ENCODE data around the gene SLC24A3.
"Not testable (repeated sequence)": the region's sequence is repeated elsewhere in the genome, so short reads cannot be mapped to it uniquely, and the experiment has no call there.

The SLC24A3 gene

DNA sequence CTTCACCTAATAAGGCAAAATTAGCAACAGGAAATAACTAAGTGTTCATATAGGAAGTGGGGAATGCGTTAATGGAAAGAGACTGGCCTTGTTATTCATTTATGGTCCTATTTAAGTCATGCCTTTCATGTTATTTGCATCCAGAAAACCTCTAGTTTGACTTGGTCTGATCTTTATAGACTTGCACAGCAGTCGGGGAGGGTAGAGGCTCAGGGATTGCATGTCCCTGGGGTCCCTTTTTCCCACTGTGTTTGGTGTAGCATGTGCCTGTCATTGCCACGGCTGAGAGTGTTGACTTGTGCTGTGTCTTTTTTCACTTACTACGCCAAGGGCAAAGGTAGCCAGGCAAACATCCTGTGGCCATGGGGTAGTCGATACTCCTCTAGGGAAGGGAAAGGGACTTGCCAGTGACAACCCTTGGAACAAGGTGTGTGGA, 440.2 kb downstream of the SLC24A3 start:
- no peak for DNase-seq

DNA sequence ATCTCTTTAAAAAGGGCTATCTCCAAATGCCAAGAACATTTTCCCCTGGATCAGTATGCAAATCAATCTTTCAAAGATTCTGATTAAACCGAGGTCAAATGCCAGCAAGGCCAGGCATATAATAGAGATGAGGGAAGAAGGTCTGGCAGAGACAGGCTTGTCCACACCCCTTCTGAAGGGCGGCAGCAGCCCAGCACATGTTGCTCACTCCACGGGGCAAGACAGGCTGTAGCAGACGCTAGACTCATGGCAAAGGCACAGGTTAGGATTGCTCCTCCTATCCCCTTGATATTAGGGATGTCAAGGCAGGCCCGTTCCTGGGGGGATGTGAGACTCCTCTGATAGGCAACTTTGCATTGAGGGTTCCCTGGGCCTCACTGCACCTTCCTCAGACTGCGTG, 440.9 kb downstream of the SLC24A3 start:
- no peak for DNase-seq

GRCh38 chr20:19654921-19655320, 442.5 kb downstream of the SLC24A3 start:
- no peak for DNase-seq

- no peak for DNase-seq
Observed at GRCh38 chr20:19658137-19658536, 445.7 kb downstream of the SLC24A3 start.

DNA sequence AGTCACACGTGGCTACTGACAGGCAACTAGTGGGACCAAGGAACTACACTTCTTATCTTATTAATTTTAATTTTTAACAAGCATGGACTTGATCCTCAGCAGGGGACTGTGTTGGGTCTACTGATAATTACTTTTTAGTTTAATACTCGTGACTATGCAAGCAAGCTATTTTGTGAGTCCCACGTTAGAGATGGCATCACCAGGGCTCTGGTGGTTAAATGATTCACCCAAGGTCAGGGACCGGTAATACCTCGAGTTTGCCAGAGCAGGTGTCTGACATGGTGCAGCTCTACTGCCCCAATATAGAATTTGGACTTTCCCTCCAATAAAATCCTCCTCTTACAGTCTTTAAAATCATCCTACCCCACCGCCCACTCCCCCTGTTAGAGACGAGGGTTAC, 447.0 kb downstream of the SLC24A3 start:
- DNase-seq, result no peak

- DNase-seq, result no peak
Observed at GRCh38 chr20:19660808-19661378, 448.5 kb downstream of the SLC24A3 start.

DNA sequence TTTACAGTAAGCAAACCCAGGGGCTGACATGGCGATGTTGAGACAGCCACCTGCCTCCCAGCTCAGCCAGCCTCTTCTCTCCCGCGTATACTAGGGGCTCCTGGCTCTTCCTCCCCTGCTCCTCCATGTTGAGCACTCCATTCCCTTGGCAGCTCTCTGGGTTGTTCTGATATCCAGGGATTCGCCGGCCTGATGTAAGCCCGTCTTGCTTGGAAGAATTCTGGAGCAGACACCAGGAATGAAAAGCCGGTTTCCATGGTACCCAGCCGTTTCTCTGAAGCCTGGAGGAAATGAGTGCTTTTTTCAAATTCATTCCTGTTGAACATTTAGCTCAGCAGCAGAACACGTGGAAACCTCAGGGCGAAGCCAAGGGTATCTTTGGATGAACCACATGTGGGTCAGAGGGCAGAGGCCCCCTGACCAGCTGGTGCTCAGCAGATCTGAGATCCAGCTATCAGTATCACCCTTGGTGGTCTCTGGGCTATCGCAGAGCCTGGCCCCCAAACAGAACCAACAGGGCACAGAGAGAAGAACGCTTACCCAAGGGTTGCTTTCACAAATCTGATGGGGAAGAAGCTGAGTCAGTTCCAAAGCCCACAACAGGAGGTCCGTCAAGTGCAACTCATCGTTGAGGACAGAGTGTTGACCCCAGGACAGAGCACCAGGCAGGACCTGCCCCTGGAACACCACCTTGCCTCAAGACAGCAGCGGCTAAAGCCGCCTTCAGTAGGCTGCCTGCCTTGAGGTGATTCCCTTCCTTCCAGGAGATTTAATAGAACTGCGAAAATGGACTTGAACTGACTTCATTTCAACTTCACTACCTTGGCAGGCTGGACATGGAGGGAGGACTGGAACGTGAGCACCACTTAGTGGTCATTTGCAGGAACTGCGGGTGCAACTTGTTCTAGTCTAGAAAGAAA, 449.5 kb downstream of the SLC24A3 start:
- DNase-seq, result peak; percentile 46 to 48

DNA sequence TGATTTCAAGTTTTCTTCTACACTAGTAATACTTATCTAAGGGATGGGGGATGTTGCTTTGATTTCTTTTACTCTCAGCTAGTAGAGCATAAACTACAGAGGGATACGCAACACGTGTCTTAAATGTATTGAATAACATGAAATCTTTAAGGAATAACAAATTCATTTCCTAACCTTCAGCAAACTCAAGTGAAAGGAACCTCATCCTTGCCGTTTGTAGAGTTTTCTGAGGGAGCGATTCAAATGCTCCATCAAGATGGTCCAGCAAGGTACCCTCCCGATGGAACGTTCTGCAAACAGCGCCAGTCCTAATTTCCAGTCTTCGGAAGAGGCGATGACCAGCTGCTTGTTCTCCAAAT, 450.2 kb downstream of the SLC24A3 start:
- no peak for DNase-seq

DNA sequence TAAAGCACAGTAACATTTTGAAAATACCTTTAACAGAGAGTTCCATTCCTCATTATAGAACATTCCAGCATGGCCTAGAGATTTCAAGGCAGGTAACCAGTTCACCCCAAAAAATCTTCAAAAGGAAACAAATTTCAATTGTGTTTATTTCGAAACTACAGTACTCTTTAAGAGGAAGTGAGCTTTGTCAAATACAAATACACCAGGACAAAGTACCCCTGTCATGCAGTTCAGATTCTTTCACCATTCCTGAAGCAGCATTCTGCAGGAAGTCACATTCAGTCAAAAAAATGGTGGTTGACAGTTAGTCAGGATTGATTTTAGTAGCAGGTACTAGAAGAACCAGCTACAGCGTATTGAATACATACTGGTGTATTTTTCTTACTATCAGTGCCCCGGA, 456.0 kb downstream of the SLC24A3 start:
- no peak for DNase-seq

DNA sequence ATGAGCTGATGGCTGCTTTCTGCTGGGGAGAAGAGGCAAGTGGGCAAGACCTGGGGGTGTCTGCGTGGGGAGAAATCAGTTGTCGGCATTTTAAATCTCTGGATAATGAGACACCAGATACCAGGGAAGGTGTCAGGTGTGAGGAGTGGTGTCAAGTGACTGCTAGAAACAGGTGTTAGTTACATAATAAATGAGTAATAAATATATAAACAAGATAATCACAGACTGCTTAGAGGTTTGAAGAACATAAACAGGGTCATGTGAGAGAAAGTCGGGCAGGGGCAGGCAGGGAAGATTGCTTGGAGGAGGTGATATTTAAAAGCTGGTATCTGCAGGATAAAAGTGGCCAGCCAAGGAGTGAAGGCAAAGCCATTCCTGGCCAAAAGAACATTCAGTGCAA, 458.4 kb downstream of the SLC24A3 start:
- no peak for DNase-seq

- no peak for DNase-seq
Observed at GRCh38 chr20:19671374-19671773, 458.9 kb downstream of the SLC24A3 start.

DNA sequence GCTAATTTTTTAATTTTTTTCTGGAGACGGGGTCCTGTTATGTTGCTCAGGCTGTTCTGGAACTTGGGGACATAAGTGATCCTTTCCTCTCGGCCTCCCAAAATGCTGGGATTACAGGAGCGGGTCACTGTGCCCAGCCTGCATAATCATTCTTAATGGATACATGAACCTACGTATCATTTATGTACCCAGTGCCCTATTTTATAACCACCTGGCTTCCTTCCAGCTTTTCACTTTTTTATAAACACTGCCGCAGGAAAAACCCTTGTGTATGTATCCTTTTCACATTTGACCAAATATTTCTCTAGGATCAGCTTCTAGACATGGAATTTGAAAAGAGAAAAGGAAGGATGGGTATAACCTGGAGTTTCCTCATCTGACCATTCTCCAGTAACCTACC, 460.1 kb downstream of the SLC24A3 start:
- no peak for DNase-seq

GRCh38 chr20:19673575-19673974, 461.1 kb downstream of the SLC24A3 start:
- DNase-seq, result no peak

DNA sequence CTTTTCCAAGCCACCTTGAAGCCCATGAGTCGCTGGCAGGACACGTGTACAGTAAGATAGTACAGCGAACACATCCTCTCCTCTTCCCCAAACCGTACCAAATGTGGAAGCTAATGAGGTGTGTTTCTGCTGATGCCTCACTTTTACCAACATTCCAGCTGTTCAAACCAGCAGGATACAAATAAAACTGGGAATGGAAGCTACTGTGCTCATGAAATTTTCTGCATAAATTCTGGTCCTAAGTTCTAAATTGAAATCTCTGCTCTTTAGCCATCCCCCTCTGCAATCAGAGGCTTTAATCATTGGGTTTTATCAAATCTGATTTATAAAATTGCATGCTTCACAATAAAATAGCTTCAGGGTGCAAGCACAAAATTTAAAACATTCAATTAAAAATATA, 463.8 kb downstream of the SLC24A3 start:
- DNase-seq, result no peak

- no peak for DNase-seq
Observed at GRCh38 chr20:19677336-19677735, 464.9 kb downstream of the SLC24A3 start.

DNA sequence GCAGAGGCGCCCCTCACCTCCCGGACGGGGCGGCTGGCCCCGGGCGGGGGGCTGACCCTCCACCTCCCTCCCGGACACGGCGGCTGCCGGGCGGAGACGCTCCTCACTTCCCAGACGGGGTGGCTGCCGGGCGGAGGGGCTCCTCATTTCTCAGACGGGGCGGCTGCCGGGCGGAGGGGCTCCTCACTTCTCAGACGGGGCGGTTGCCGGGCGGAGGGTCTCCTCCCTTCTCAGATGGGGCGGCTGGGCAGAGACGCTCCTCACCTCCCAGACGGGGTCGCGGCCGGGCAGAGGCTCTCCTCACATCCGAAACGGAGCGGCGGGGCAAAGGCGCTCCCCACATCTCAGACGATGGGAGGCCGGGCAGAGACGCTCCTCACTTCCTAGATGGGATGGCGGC, 466.1 kb downstream of the SLC24A3 start:
- DNase-seq, result not testable (repeated sequence)

DNA sequence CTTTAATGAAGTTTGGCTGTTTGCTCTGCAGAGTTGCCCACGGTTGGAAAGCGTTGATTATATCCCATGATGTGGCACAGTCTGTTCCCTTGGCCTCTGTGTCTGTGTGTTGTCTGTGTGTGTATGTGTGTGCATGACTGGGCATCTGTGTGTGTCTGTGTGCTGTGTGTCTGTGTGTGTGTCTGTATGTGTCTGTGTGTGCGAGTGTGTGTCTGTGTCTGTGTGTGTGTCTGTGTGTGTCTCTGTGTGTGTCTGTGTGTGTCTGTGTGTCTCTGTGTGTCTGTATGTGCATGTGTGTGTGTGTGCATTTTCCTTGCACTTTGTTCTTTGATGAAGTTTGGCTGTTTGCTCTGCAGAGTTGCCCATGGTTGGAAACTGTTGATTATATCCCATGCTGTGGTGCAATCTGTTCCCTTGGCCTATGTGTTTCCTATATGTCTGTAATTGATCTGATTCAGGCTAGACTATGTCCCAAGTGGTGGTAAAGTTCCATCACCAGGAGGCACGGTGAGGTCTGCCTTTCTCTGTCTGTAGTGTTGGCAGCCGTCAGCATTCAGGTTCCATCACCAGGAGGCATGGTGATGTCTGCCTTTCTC, 467.6 kb downstream of the SLC24A3 start:
- DNase-seq, result no peak

GRCh38 chr20:19682249-19682648, 469.8 kb downstream of the SLC24A3 start:
- no peak for DNase-seq

- no peak for DNase-seq
Observed at GRCh38 chr20:19683188-19683587, 470.7 kb downstream of the SLC24A3 start.

- DNase-seq, result no peak
Observed at GRCh38 chr20:19683822-19684221, 471.4 kb downstream of the SLC24A3 start.

GRCh38 chr20:19688031-19688806, 475.8 kb downstream of the SLC24A3 start:
- DNase-seq, result no peak

DNA sequence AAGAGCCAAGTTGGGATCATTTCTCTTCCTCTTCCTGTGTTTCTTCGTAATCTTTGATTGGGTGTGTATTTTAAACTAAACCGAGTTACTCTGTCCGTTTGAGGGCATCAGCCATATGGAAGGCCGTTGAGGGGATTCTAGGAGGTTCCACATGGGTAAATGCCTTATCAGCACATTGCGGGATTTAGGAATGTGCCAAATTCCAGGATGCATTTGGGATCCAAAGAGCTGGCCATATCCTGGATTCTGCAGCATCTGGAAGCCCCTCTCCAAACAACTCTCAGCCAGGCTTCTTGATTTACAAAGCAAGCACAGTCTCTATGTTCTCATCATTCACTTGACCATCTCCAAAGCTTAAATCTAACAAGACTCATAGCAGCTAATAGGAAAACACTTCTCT, 478.0 kb downstream of the SLC24A3 start:
- DNase-seq, result no peak

- DNase-seq, result no peak
Observed at GRCh38 chr20:19691125-19691524, 478.7 kb downstream of the SLC24A3 start.

Measured in stimulated activated CD4-positive, alpha-beta T cell treated with anti-CD3 and anti-CD28 coated beads, Interleukin-2, amount 100 ng/mL, for 48 hours (primary cell).